ENCODE results near the gene PRCC.

DNA sequence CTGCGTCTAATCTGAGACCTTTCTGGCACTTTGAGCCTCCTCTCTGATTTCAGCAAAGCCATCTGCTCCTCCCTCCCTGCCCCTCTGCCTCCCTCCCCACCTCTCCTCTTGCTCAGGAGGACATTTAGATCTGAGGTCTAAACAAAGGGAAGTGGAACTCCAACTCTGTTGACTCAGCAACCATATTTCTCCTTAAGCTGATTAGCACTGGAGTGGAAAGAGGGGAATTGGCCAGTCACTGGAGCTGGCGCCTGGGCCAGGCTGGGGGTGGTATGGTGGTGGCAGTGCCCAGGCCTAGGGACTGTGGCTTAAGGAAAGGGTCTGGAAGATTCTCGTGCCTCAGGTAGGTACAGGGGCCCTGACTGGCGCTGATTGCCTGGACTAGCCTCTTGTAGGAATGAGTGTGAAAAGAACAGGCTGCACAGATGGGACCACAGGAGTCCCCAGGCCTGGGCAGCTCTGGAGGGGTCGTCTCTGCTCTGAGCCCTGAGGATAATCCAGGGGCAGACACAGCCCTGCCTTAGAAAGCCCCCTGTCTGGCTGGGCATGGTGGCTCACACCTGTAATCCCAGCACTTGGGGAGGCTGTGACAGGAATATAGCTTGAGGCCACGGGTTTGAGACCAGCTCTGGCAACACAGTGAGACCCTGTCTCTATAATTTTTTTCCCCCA lies 37.4 kb downstream of the PRCC start:
- TF ChIP-seq ZNF274 (IDR thresholded peaks at IDR 0.05; ENCODE audit: low read depth, low read length) = no peak
- TF ChIP-seq YY1 (IDR thresholded peaks at IDR 0.05; ENCODE audit: insufficient read depth, insufficient read length) = no peak
